Body of pancreas (tissue), 4 donors: ENCODE measurements around the gene ANKRD45.
"Not testable (repeated sequence)": the region's sequence is repeated elsewhere in the genome, so short reads cannot be mapped to it uniquely, and the experiment has no call there.

Source experiments
- POLR2A ChIP-seq, 3 donors: fragments of 450-650 bp; IDR thresholded peaks; one replicate each; pipeline ENCODE4 v1.6.1; 2016; ENCODE audit warnings: antibody characterized with exemption in 3 of 3, mild to moderate bottlenecking in 2 of 3
- TF ChIP-seq, protein P1 (sequence below), 7 experiments: fragments of 450-650 bp in 4 of 7; fragments of 200-600 bp in 3 of 7; sonication (generic) in 3 of 7; IDR thresholded peaks; one replicate each; pipeline ENCODE4 v1.5.1; 2016 to 2019; ENCODE audit warnings: antibody characterized with exemption in 7 of 7

GRCh38 chr1:173685121-173685520 lies 15.5 kb upstream of the ANKRD45 start:
- not testable (repeated sequence) for TF ChIP-seq POLR2A (IDR thresholded peaks at IDR 0.05)
- TF ChIP-seq, protein P1, sequence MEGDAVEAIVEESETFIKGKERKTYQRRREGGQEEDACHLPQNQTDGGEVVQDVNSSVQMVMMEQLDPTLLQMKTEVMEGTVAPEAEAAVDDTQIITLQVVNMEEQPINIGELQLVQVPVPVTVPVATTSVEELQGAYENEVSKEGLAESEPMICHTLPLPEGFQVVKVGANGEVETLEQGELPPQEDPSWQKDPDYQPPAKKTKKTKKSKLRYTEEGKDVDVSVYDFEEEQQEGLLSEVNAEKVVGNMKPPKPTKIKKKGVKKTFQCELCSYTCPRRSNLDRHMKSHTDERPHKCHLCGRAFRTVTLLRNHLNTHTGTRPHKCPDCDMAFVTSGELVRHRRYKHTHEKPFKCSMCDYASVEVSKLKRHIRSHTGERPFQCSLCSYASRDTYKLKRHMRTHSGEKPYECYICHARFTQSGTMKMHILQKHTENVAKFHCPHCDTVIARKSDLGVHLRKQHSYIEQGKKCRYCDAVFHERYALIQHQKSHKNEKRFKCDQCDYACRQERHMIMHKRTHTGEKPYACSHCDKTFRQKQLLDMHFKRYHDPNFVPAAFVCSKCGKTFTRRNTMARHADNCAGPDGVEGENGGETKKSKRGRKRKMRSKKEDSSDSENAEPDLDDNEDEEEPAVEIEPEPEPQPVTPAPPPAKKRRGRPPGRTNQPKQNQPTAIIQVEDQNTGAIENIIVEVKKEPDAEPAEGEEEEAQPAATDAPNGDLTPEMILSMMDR (IDR thresholded peaks at IDR 0.05), result not testable (repeated sequence)
